Ovary (tissue), 9 donors: ENCODE measurements around the gene CD53. TPM values are rescaled to one million over a fixed set of nuclear protein-coding genes. Genes with fewer than 3 reads are reported as not detected.

Source experiments
- DNase-seq, 5 donors: peaks; one replicate each; pipeline ENCODE4 v3.0.0-alpha.2; 2019 to 2020
- H3K27ac ChIP-seq, 2 donors: fragments of 200-600 bp; one replicate each; pipeline versions ENCODE4 v1.5.1 to v1.8.0; 2019 to 2022
- H3K27me3 ChIP-seq: fragments of 200-600 bp; one replicate; pipeline ENCODE4 v1.8.0; 2022
- H3K36me3 ChIP-seq: fragments of 200-600 bp; sonication (generic); one replicate; pipeline ENCODE4 v1.5.1; 2019
- H3K4me1 ChIP-seq: one replicate; pipeline ENCODE4 v1.8.1; 2013; ENCODE audit warnings: mild to moderate bottlenecking, moderate library complexity; ENCODE audit not compliant: insufficient read depth
- H3K4me3 ChIP-seq: fragments of 200-600 bp; sonication (generic); one replicate; pipeline ENCODE4 v1.5.1; 2017
- H3K9me3 ChIP-seq, 2 donors: fragments of 200-600 bp in 1 of 2; sonication (generic) in 1 of 2; one replicate each; pipeline versions ENCODE4 v1.5.1 to v1.8.1; 2013 to 2019; ENCODE audit warnings: mild to moderate bottlenecking in 1 of 2, moderate library complexity in 1 of 2
- EP300 ChIP-seq: sonication (generic); formaldehyde crosslinking; IDR thresholded peaks from one replicate; pipeline ENCODE4 v1.6.1; 2017; ENCODE audit warnings: antibody characterized with exemption
- POLR2A ChIP-seq: fragments of 450-650 bp; IDR thresholded peaks from one replicate; pipeline ENCODE4 v1.6.1; 2017; ENCODE audit warnings: antibody characterized with exemption, mild to moderate bottlenecking, moderate library complexity
- WGBS, 3 donors: extraction: QIAGEN DNeasy Blood & Tissue Kit in 1 of 3; methylation state at CpG; one replicate each; pipeline versions ENCODE4 v1.1.5 to v1.1.7; 2013 to 2017; 5-methylcytosine and 5-hydroxymethylcytosine counted together
- intact Hi-C, 4 donors: fragments of 100-400 bp; cut with DNase I; formaldehyde crosslinking; loops; one replicate each; pipeline versions ENCODE4 v1.11.0 to v1.15.1; 2022 to 2023
- polyA plus RNA-seq, 2 donors: library from polyadenylated mRNA; stranded (reverse); fragments of 200-250 nt in 1 of 2; fragments of 350-450 nt in 1 of 2; fragmentation: Illumina TruSeq in 1 of 2; extraction: RNeasy Lipid Tissue Mini Kit (QIAGEN cat#74804) in 1 of 2; gene quantifications; one replicate each; pipeline ENCODE4 v1.2.3, GENCODE V29; 2013 to 2014
- total RNA-seq, 7 donors: library from RNA; depleted of rRNA in 2 of 7; stranded (reverse); fragments of >200 nt in 2 of 7; fragmentation: NEBNext Ultra II Directional in 3 of 7; extraction: Animal tissue kit (Norgen Biotek cat#: 25700) in 3 of 7; gene quantifications; one replicate each; pipeline versions ENCODE4 v1.1.0 to v1.2.4, GENCODE V29; 2016 to 2023
- TF ChIP-seq, protein P1 (sequence below), 3 donors: fragments of 450-650 bp in 2 of 3; fragments of 200-600 bp in 1 of 3; IDR thresholded peaks; one replicate each; pipeline versions ENCODE4 v1.5.1 to v1.8.0; 2016 to 2022; ENCODE audit warnings: antibody characterized with exemption in 3 of 3, mild to moderate bottlenecking in 1 of 3
- donor health status: DM: no; HTN: no; CAD: no; lungs with moderate emphysema.
- donor health status: DM: no; HTN: no; CAD: no.
- donor health status: Bipolar disorder and iron deficiency.
- donor health status: DM: yes; HTN: yes; CAD: no.
- donor health status: DM: no; HTN: no; CAD: no.
- donor health status: DM: yes; HTN: yes; CAD: no.

CD53 gene
- total and polyA plus RNA-seq, 9 donors: 6.3 to 57.1 (median 8.0) TPM

DNA sequence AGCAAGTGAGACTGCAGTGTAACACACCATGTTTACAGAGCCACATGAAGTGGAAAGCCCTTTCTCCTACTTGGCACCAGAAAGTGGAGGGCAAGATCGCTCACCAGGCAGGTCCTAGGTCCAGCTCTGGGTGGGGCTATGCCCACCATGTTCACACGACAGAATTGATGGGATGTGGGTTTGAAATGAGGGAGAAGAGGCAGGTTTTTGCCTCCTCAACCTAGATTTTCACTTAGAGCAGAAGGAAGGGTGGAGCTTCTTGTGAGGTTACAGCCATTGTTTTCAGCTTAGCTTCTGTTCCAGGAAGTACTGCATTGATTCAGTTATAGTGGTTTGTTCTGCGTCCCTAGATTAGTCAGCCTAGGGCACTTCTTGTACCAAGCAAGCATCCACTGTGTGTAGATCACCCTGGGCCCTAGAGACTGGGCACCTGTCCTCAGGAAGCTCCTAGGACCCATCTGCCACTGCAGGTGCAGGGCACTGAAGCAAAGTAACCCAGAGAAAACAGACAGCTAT is 2.3 kb downstream of the CD53 start:
- Histone ChIP-seq H3K9me3 (no peaks in the 10 kb centered on the region), H3K4me3 (no peak overlapping the region), H3K36me3 (no peaks in the 10 kb centered on the region), H3K4me1 (no peaks in the 10 kb centered on the region), H3K27ac (no peak overlapping the region), H3K27me3 (no peaks in the 10 kb centered on the region)
- intact Hi-C loops: no loop called here
- WGBS, 3 donors: 68 to 72% (median 70%) methylated on average over 3 of the region's 3 CpGs
- no peak for DNase-seq
- TF ChIP-seq EP300 (no peak), POLR2A (no peak)
- TF ChIP-seq, protein P1, sequence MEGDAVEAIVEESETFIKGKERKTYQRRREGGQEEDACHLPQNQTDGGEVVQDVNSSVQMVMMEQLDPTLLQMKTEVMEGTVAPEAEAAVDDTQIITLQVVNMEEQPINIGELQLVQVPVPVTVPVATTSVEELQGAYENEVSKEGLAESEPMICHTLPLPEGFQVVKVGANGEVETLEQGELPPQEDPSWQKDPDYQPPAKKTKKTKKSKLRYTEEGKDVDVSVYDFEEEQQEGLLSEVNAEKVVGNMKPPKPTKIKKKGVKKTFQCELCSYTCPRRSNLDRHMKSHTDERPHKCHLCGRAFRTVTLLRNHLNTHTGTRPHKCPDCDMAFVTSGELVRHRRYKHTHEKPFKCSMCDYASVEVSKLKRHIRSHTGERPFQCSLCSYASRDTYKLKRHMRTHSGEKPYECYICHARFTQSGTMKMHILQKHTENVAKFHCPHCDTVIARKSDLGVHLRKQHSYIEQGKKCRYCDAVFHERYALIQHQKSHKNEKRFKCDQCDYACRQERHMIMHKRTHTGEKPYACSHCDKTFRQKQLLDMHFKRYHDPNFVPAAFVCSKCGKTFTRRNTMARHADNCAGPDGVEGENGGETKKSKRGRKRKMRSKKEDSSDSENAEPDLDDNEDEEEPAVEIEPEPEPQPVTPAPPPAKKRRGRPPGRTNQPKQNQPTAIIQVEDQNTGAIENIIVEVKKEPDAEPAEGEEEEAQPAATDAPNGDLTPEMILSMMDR (IDR thresholded peaks at IDR 0.05): no peak

DNA sequence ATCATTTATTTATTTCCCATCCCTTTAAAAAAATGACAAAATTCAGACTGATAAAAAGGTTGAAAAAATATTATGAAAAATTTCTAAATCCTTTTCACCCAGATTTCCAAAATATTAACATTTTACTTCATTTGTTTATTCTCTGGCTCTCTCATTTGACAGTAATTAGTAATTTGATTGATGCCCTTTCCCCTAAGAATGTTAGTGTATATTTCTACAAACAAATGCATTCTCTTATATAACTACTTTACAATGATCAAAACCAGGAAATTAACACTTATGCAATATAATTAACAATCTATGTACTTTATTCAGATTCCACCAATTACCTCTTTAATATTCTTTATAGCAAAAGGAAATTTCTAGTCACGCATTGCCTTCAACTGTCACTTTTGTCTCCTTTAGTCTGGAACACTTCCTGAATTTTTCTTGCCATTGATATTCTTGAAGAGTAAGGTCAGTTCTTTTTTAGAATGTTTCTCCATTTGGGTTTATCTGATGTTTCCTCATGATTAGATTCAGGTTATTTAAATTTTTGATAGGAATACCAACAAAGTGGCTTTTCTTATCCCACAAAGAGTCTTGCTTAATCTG is 3.9 kb downstream of the CD53 start:
- Histone ChIP-seq H3K27me3 (no peaks in the 10 kb centered on the region), H3K9me3 (no peaks in the 10 kb centered on the region), H3K4me3 (no peak overlapping the region), H3K36me3 (no peaks in the 10 kb centered on the region), H3K4me1 (no peaks in the 10 kb centered on the region), H3K27ac (no peak overlapping the region)
- intact Hi-C loops: no loop called here
- 75 to 91% (median 79%) methylated on average over 1 of the region's 1 CpG for WGBS, 3 donors
- TF ChIP-seq EP300: no peak
- TF ChIP-seq, protein P1 (IDR thresholded peaks at IDR 0.05): no peak
- TF ChIP-seq POLR2A: no peak
- DNase-seq: no peak

DNA sequence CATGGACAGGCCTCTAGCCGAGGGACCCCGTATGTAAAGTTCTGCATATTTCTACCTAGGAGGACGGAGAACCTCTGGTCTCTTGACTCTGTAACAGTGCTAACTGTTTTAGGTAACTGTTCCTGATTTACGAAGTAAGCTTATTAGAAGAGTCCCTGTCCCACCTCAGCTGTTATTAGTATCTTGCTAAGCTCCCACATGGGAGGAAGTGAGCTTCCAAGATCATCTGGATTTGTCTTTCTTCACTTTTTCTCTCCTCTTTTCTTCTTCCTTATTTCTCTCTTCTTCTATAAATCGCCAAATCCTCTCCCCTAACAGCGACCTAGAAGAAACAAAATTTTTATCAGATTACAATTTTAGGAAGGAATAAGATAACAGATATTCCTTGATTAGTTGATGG is 4.4 kb downstream of the CD53 start:
- intact Hi-C loops: no loop called here
- no peaks in the 10 kb centered on the region for H3K4me1 ChIP-seq
- DNase-seq: no peak
- no peaks in the 10 kb centered on the region for H3K36me3 ChIP-seq
- no peak overlapping the region for H3K4me3 ChIP-seq
- H3K9me3 ChIP-seq: no peaks in the 10 kb centered on the region
- 78 to 86% (median 81%) methylated on average over 6 of the region's 6 CpGs for WGBS, 3 donors
- no peak overlapping the region for H3K27ac ChIP-seq
- TF ChIP-seq EP300: no peak
- TF ChIP-seq POLR2A: no peak
- TF ChIP-seq, protein P1 (IDR thresholded peaks at IDR 0.05): no peak
- H3K27me3 ChIP-seq: no peaks in the 10 kb centered on the region

DNA sequence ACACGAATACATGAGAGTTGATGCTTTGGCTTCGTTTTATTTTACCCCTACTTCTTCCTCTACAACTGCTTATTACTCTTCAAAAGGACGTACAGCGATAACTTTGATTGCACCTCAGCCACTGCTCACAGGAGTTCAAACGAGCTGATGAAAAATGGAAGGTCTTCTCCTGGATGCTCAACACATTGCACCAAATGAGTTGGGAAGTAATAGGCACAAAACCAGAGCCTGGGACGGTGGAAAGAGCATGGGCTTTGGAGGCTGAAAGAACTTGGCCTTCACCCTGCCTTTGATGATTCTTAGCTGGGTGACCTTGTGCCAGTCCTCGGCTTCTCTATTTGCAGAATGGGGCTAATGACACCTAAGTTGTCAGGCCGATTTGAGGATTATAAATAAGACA is 4.8 kb downstream of the CD53 start:
- H3K27me3 ChIP-seq: no peaks in the 10 kb centered on the region
- no peak for TF ChIP-seq EP300
- TF ChIP-seq, protein P1 (IDR thresholded peaks at IDR 0.05): no peak
- no peak for TF ChIP-seq POLR2A
- no peaks in the 10 kb centered on the region for H3K36me3 ChIP-seq
- DNase-seq: no peak
- H3K4me1 ChIP-seq: no peaks in the 10 kb centered on the region
- H3K27ac ChIP-seq: no peak overlapping the region
- intact Hi-C loops: no loop called here
- H3K4me3 ChIP-seq: no peak overlapping the region
- WGBS, 3 donors: 73 to 80% (median 75%) methylated on average over 8 of the region's 8 CpGs
- H3K9me3 ChIP-seq: no peaks in the 10 kb centered on the region
